Measurements from ENCODE around the gene ABHD3. TPM values are rescaled to one million over a fixed set of nuclear protein-coding genes. Genes with fewer than 3 reads are reported as not detected.

Gene ABHD3
- polyA plus RNA-seq, 1 donor (not counting 4 experiments of a cell fraction or from before 2014, with no cell fraction given), result 31.6 TPM

DNA sequence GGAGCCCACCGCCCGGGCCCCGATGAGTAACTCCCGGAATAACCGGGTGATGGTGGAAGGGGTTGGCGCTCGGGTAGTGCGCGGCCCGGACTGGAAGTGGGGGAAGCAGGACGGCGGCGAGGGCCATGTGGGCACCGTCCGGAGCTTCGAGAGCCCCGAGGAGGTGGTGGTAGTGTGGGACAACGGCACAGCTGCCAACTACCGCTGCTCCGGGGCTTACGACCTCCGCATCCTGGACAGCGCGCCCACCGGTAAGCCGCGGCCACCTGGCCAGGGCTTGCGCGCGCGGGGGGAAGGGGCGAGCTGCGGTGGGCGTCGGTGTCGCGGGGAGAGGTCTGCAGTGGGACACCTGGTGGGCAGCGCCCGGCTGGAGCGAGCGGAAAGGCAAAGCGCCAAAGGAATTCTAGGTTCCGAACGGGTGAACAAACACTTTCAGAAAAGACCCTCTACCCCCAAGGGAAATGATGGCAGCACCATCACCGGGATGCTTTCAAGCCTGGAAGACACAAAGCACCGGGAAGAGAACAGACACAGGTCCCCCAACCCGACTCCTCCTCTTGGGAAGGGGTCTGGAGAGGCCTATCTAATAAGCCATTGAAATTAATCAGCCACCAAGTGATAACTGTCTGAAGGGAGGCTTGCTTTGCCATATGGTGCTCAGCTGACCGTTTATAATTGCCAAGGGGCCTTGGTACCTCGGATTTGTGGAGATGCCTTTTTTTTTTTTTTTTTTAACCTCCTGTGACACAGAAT lies 37.2 kb upstream of the ABHD3 start:
- peak overlapping the region; percentile 93 for H3K4me2 ChIP-seq (ENCODE audit: control insufficient read depth, extremely low read depth, insufficient read depth, low read depth, low read length)
- H3K4me3 ChIP-seq (ENCODE audit: control insufficient read depth in 2 of 3, extremely low read depth in 1 of 3, insufficient read depth in 2 of 3, low read depth in 1 of 3, low read length in 3 of 3), result peak overlapping the region; percentile 84 to 99 (median 97)
- H3K27ac ChIP-seq (ENCODE audit: control insufficient read depth, insufficient read depth, low read length), result peak overlapping the region; percentile 95
- peaks cover 9% of the 10 kb centered on the region for H3K4me1 ChIP-seq (ENCODE audit: control insufficient read depth, extremely low read depth, insufficient read depth, low read length)
- no peaks in the 10 kb centered on the region for H3K9me1 ChIP-seq (ENCODE audit: control insufficient read depth, extremely low read depth, insufficient read depth, low read length)
- peak overlapping the region; percentile 97 for H3K9ac ChIP-seq (ENCODE audit: control insufficient read depth, extremely low read depth, insufficient read depth, low read length)
- no peaks in the 10 kb centered on the region for H3K9me3 ChIP-seq (ENCODE audit: control insufficient read depth, low read depth, low read length)
- no peak for TF ChIP-seq EZH2 (IDR thresholded peaks at IDR 0.05; ENCODE audit: low read length)
- TF ChIP-seq, protein P1, sequence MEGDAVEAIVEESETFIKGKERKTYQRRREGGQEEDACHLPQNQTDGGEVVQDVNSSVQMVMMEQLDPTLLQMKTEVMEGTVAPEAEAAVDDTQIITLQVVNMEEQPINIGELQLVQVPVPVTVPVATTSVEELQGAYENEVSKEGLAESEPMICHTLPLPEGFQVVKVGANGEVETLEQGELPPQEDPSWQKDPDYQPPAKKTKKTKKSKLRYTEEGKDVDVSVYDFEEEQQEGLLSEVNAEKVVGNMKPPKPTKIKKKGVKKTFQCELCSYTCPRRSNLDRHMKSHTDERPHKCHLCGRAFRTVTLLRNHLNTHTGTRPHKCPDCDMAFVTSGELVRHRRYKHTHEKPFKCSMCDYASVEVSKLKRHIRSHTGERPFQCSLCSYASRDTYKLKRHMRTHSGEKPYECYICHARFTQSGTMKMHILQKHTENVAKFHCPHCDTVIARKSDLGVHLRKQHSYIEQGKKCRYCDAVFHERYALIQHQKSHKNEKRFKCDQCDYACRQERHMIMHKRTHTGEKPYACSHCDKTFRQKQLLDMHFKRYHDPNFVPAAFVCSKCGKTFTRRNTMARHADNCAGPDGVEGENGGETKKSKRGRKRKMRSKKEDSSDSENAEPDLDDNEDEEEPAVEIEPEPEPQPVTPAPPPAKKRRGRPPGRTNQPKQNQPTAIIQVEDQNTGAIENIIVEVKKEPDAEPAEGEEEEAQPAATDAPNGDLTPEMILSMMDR (optimal IDR thresholded peaks at IDR 0.05 in 1 of 3, IDR thresholded peaks at IDR 0.05 in 1 of 3, conservative IDR thresholded peaks at IDR 0.05 in 1 of 3; ENCODE audit: extremely low read depth in 1 of 3, insufficient read depth in 2 of 3, low read length in 3 of 3), result peak in 1 of 3 experiments; percentile 0
- H3K79me2 ChIP-seq (ENCODE audit: control insufficient read depth, insufficient read depth, low read length), result peaks cover 50% of the 10 kb centered on the region
- no peaks in the 10 kb centered on the region for H3K36me3 ChIP-seq (ENCODE audit: control insufficient read depth in 2 of 2, extremely low read depth in 1 of 2, insufficient read depth in 2 of 2, low read length in 2 of 2)
- H3K27me3 ChIP-seq (ENCODE audit: control insufficient read depth, extremely low read depth, insufficient read depth, low read length), result no peaks in the 10 kb centered on the region
- DNase-seq (ENCODE audit: low read depth, low spot score), result no peak
- H4K20me1 ChIP-seq (ENCODE audit: control insufficient read depth, extremely low read depth, insufficient read depth, low read length), result no peaks in the 10 kb centered on the region
- dilution Hi-C loops (cut with MboI; ENCODE audit: extremely low pct_ligation_motif_present, low sequenced_read_pairs), result no loop called here
- H2AFZ ChIP-seq (ENCODE audit: control insufficient read depth, low read length), result peak overlapping the region; percentile 58
- FAIRE-seq, result peak; percentile 49

DNA sequence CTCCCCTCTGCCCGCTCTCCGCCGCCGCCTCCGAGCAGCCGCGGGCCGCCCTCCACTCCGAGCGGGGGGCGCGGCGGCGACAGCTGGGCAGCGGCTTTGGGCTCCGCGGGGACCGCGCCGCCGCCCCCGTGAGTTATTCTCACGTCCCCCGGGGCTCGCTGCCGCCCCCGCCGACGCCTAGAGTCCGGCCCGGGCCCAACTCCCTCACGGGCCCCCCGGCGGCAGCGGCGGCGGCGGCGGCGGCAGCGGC lies 36.7 kb upstream of the ABHD3 start:
- Histone ChIP-seq H3K27ac (ENCODE audit: control insufficient read depth, insufficient read depth, low read length) (peak overlapping the region; percentile 95), H3K4me3 (ENCODE audit: control insufficient read depth in 2 of 3, extremely low read depth in 1 of 3, insufficient read depth in 2 of 3, low read depth in 1 of 3, low read length in 3 of 3) (peak overlapping the region; percentile 84 to 99 (median 97)), H2AFZ (ENCODE audit: control insufficient read depth, low read length) (no peak overlapping the region), H3K4me2 (ENCODE audit: control insufficient read depth, extremely low read depth, insufficient read depth, low read depth, low read length) (peak overlapping the region; percentile 93), H4K20me1 (ENCODE audit: control insufficient read depth, extremely low read depth, insufficient read depth, low read length) (no peaks in the 10 kb centered on the region), H3K9me1 (ENCODE audit: control insufficient read depth, extremely low read depth, insufficient read depth, low read length) (no peaks in the 10 kb centered on the region), H3K27me3 (ENCODE audit: control insufficient read depth, extremely low read depth, insufficient read depth, low read length) (no peaks in the 10 kb centered on the region), H3K9me3 (ENCODE audit: control insufficient read depth, low read depth, low read length) (no peaks in the 10 kb centered on the region), H3K79me2 (ENCODE audit: control insufficient read depth, insufficient read depth, low read length) (peaks cover 45% of the 10 kb centered on the region), H3K36me3 (ENCODE audit: control insufficient read depth in 2 of 2, extremely low read depth in 1 of 2, insufficient read depth in 2 of 2, low read length in 2 of 2) (no peaks in the 10 kb centered on the region), H3K9ac (ENCODE audit: control insufficient read depth, extremely low read depth, insufficient read depth, low read length) (peak overlapping the region; percentile 97), H3K4me1 (ENCODE audit: control insufficient read depth, extremely low read depth, insufficient read depth, low read length) (peaks cover 9% of the 10 kb centered on the region)
- TF ChIP-seq, protein P1 (optimal IDR thresholded peaks at IDR 0.05 in 1 of 3, IDR thresholded peaks at IDR 0.05 in 1 of 3, conservative IDR thresholded peaks at IDR 0.05 in 1 of 3; ENCODE audit: extremely low read depth in 1 of 3, insufficient read depth in 2 of 3, low read length in 3 of 3), result no peak
- no peak for TF ChIP-seq EZH2 (IDR thresholded peaks at IDR 0.05; ENCODE audit: low read length)
- no peak for DNase-seq (ENCODE audit: low read depth, low spot score)
- no peak for FAIRE-seq
- dilution Hi-C loops (cut with MboI; ENCODE audit: extremely low pct_ligation_motif_present, low sequenced_read_pairs), result no loop called here
